Skeletal muscle satellite cell (primary cell): ENCODE measurements around the gene PTPRU.
"Not testable (repeated sequence)": the region's sequence is repeated elsewhere in the genome, so short reads cannot be mapped to it uniquely, and the experiment has no call there.

Experiments used
- H3K27me3 ChIP-seq: 2 replicates; pipeline ENCODE4 v1.7.0; 2013; ENCODE audit warnings: low read length; ENCODE audit not compliant: control insufficient read depth, insufficient read depth
- H3K36me3 ChIP-seq: 2 replicates; pipeline ENCODE4 v1.7.0; 2013; ENCODE audit warnings: mild to moderate bottlenecking, control low read depth, low read length; ENCODE audit not compliant: insufficient read depth
- H3K4me1 ChIP-seq: 2 replicates; pipeline ENCODE4 v1.7.0; 2013; ENCODE audit warnings: low read length; ENCODE audit not compliant: control insufficient read depth, insufficient read depth
- H3K4me2 ChIP-seq: 2 replicates; pipeline ENCODE4 v1.7.0; 2013; ENCODE audit warnings: mild to moderate bottlenecking, low read length
- H3K4me3 ChIP-seq: 2 replicates; pipeline ENCODE4 v1.7.0; 2013; ENCODE audit warnings: low read length
- H3K9ac ChIP-seq: 2 replicates; pipeline ENCODE4 v1.7.0; 2013; ENCODE audit warnings: mild to moderate bottlenecking, low read depth, low read length, moderate library complexity
- H3K9me3 ChIP-seq: replicated peaks from 2 replicates; pipeline ENCODE4 v1.7.0; 2013; ENCODE audit warnings: mild to moderate bottlenecking, control low read depth, low read length

PTPRU gene

GRCh38 chr1:29284286-29284960, 48.1 kb downstream of the PTPRU start:
- H3K27me3 ChIP-seq: no peaks in the 10 kb centered on the region
- no peaks in the 10 kb centered on the region for H3K9me3 ChIP-seq
- H3K4me1 ChIP-seq: peaks cover 6% of the 10 kb centered on the region
- H3K36me3 ChIP-seq: no peaks in the 10 kb centered on the region
- no peak overlapping the region for H3K9ac ChIP-seq
- no peak overlapping the region for H3K4me3 ChIP-seq
- H3K4me2 ChIP-seq: no peak overlapping the region

GRCh38 chr1:29284961-29285560, 48.7 kb downstream of the PTPRU start:
- Histone ChIP-seq H3K4me1 (peaks cover 6% of the 10 kb centered on the region), H3K9ac (no peak overlapping the region), H3K4me2 (no peak overlapping the region), H3K4me3 (no peak overlapping the region), H3K27me3 (no peaks in the 10 kb centered on the region), H3K36me3 (no peaks in the 10 kb centered on the region), H3K9me3 (no peaks in the 10 kb centered on the region)

- H3K9me3 ChIP-seq: no peaks in the 10 kb centered on the region
- H3K4me1 ChIP-seq: peaks cover 2% of the 10 kb centered on the region
- no peak overlapping the region for H3K9ac ChIP-seq
- H3K4me2 ChIP-seq: no peak overlapping the region
- H3K4me3 ChIP-seq: no peak overlapping the region
- no peaks in the 10 kb centered on the region for H3K27me3 ChIP-seq
- H3K36me3 ChIP-seq: no peaks in the 10 kb centered on the region
Observed at GRCh38 chr1:29285771-29286170, 49.4 kb downstream of the PTPRU start.

DNA sequence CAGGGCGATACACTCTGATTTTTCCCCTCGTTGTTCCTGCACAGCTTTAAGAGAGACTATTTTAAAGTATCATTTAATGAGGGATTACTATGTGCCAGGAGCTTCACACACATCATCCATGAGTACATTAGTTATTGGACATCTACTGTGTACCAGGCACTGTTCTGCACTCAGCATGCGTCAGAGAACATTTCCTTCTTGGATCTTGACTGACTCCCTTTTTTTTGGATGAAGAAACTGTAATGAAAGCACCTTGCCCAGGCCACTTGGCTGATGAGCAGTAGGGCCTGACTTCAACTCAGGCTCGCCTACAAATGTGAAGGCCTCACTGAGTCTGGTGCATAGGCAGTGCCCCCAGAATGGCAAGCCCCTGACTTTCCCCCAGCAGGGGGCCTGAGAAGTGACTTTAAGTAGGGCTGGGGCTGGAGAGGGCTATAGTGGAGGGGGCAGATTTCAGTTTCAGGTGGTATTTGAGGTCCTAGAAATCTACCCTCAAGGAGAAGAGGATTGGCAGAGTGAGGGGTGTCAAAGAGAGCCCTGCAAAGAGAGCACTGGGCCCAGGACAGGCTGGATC, 50.0 kb downstream of the PTPRU start:
- Histone ChIP-seq H3K9ac (no peak overlapping the region), H3K4me2 (no peak overlapping the region), H3K4me3 (no peak overlapping the region), H3K36me3 (no peaks in the 10 kb centered on the region), H3K4me1 (no peaks in the 10 kb centered on the region), H3K9me3 (no peaks in the 10 kb centered on the region), H3K27me3 (no peaks in the 10 kb centered on the region)

DNA sequence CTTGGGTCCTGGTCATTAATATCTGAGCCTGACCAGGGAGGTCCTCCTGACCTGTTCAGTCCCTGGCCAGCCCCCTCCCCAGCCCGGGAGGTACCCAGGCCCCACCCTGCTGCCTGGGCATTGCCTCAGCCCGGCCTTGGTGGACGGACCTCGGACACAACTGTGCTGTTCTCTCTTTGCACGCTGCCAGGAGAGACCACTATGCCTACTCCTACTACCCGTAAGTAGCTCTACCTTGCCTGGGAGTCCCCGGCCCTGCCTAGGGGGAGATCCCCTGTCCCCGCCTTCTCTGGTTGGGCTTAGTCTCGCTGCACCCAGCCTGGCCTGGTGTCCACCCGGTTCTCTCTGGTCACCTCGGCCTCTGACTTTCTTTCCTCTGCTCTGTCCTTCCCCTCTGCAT, 53.2 kb downstream of the PTPRU start:
- no peak overlapping the region for H3K9ac ChIP-seq
- H3K36me3 ChIP-seq: no peaks in the 10 kb centered on the region
- no peak overlapping the region for H3K4me2 ChIP-seq
- H3K27me3 ChIP-seq: no peaks in the 10 kb centered on the region
- no peak overlapping the region for H3K4me3 ChIP-seq
- no peaks in the 10 kb centered on the region for H3K4me1 ChIP-seq
- no peaks in the 10 kb centered on the region for H3K9me3 ChIP-seq

DNA sequence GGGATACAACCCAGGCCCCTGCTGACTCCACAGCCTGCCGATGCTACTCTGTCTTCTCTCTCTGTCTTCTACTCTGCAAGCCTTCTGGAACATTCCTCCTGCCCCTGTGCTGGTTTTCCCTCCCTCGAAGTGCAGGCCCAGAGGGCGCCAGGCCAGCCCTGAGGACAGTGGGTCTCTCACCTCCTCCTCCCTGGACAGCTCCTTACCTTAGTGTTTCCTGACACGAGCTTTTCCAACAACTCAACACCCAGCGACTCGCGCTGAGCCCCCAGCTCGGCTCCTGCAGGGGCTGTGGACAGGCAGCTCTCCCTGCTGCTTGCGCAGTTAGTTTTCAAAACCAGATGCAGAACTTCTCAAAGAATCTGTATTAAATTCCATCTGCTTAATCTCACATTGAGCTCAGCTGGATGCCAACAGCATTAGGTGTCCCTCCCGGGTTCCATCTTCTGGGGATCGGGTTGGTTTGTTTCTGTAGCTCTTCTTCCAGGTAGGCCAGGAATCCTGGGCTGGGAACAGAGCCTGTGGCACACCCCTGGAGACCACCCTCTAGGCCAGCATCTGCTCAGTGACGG, 54.2 kb downstream of the PTPRU start:
- Histone ChIP-seq H3K4me3 (no peak overlapping the region), H3K9ac (no peak overlapping the region), H3K9me3 (no peaks in the 10 kb centered on the region), H3K27me3 (no peaks in the 10 kb centered on the region), H3K4me2 (no peak overlapping the region), H3K4me1 (no peaks in the 10 kb centered on the region), H3K36me3 (no peaks in the 10 kb centered on the region)

GRCh38 chr1:29291756-29292155, 55.4 kb downstream of the PTPRU start:
- no peak overlapping the region for H3K9ac ChIP-seq
- no peaks in the 10 kb centered on the region for H3K27me3 ChIP-seq
- no peak overlapping the region for H3K4me2 ChIP-seq
- no peaks in the 10 kb centered on the region for H3K4me1 ChIP-seq
- H3K9me3 ChIP-seq: no peaks in the 10 kb centered on the region
- H3K36me3 ChIP-seq: no peaks in the 10 kb centered on the region
- no peak overlapping the region for H3K4me3 ChIP-seq

DNA sequence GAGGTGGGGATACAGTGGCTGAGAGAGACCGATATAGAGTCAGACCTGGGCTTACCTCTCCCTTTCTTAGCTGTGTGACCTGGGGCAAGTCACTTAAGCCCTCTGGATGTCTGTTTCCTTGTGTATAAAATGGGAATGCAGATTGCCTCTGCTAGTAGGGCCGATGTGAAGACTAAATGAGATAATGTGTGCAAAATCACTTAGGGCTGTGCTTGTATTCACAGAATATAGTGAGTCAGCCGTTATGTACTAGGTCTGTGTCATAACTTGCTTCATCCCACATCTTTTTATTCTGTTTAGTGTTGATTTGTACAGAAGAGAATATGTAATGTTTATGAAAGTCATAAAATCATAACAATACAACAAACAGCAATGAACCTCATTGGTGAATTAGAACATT, 56.0 kb downstream of the PTPRU start:
- no peaks in the 10 kb centered on the region for H3K27me3 ChIP-seq
- no peaks in the 10 kb centered on the region for H3K9me3 ChIP-seq
- H3K9ac ChIP-seq: no peak overlapping the region
- no peaks in the 10 kb centered on the region for H3K4me1 ChIP-seq
- no peak overlapping the region for H3K4me2 ChIP-seq
- H3K4me3 ChIP-seq: no peak overlapping the region
- no peaks in the 10 kb centered on the region for H3K36me3 ChIP-seq

DNA sequence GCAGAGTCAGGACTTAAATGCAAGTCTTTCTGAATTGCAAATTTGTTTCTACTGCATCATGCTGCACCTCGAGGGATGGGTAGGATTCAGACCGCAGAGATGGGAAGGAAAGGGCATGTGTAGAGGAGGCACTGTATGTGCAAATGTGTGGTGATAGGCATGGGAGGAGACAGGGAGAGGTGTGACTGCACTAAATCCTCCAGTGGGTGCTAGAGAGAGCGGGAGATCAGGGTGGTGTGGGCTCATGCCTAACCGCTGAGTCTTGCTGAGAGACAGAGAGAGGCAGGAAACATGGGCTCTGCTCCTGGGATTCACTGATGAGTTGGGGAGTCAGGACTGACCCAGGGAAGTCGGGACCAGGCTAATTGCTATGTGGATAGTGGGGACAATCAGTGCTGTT, 61.1 kb downstream of the PTPRU start:
- Histone ChIP-seq H3K4me1 (no peaks in the 10 kb centered on the region), H3K27me3 (no peaks in the 10 kb centered on the region), H3K9ac (no peak overlapping the region), H3K36me3 (no peaks in the 10 kb centered on the region), H3K9me3 (no peaks in the 10 kb centered on the region), H3K4me3 (no peak overlapping the region), H3K4me2 (no peak overlapping the region)

- H3K27me3 ChIP-seq: no peaks in the 10 kb centered on the region
- H3K4me2 ChIP-seq: no peak overlapping the region
- H3K36me3 ChIP-seq: no peaks in the 10 kb centered on the region
- H3K9me3 ChIP-seq: no peaks in the 10 kb centered on the region
- H3K4me3 ChIP-seq: no peak overlapping the region
- no peak overlapping the region for H3K9ac ChIP-seq
- H3K4me1 ChIP-seq: no peaks in the 10 kb centered on the region
Observed at GRCh38 chr1:29298246-29298645, 61.9 kb downstream of the PTPRU start.

DNA sequence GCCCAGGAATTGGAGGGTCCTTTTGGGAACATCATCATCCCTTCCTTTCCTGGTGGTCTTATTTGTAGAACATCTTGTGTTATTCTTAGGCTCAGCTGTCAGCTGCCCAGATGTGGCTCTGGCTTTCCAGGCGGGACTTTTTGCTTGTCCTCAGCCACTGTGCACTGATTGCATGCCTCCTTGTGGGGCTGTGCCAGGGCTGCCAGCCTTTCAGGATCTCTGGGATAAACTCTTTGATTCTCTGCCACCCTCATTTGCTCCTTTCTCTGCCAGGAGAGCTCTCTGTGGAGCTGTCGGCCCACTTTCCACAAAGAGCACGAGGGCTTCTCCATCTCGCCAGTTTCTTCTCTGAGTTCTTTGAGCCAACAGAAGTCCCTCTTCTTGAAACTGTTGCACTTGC, 63.1 kb downstream of the PTPRU start:
- Histone ChIP-seq H3K4me1 (no peaks in the 10 kb centered on the region), H3K9me3 (no peaks in the 10 kb centered on the region), H3K9ac (no peak overlapping the region), H3K36me3 (no peaks in the 10 kb centered on the region), H3K4me2 (no peak overlapping the region), H3K4me3 (no peak overlapping the region), H3K27me3 (no peaks in the 10 kb centered on the region)

GRCh38 chr1:29301732-29302131, 65.4 kb downstream of the PTPRU start:
- not testable (repeated sequence) for H3K9me3 ChIP-seq, H3K4me1 ChIP-seq, H3K36me3 ChIP-seq, H3K9ac ChIP-seq, H3K4me3 ChIP-seq, H3K4me2 ChIP-seq, H3K27me3 ChIP-seq
